Parathyroid adenoma (tissue), 2 donors: ENCODE data around the gene AP4B1.

Experiments used
- H2AFZ ChIP-seq: fragments of 300-600 bp; sonication (generic); one replicate; pipeline ENCODE4 v1.7.0; 2017; ENCODE audit warnings: antibody characterized with exemption, mild to moderate bottlenecking
- H3K27ac ChIP-seq: fragments of 300-600 bp; sonication (generic); one replicate; pipeline ENCODE4 v1.7.0; 2017
- H3K27me3 ChIP-seq: fragments of 300-600 bp; sonication (generic); one replicate; pipeline ENCODE4 v1.7.0; 2017; ENCODE audit warnings: low read length; ENCODE audit not compliant: control insufficient read depth, insufficient read depth
- H3K36me3 ChIP-seq: fragments of 300-600 bp; sonication (generic); one replicate; pipeline ENCODE4 v1.7.0; 2017; ENCODE audit warnings: low read length; ENCODE audit not compliant: control insufficient read depth, insufficient read depth
- H3K4me1 ChIP-seq: fragments of 300-600 bp; sonication (generic); one replicate; pipeline ENCODE4 v1.7.0; 2017; ENCODE audit warnings: control low read depth
- H3K4me2 ChIP-seq: fragments of 300-600 bp; sonication (generic); one replicate; pipeline ENCODE4 v1.7.0; 2017; ENCODE audit warnings: low read length
- H3K4me3 ChIP-seq: fragments of 300-600 bp; sonication (generic); one replicate; pipeline ENCODE4 v1.7.0; 2017; ENCODE audit warnings: low read depth, low read length
- H3K79me2 ChIP-seq: fragments of 300-600 bp; sonication (generic); one replicate; pipeline ENCODE4 v1.7.0; 2017; ENCODE audit warnings: control low read depth
- H3K9ac ChIP-seq: fragments of 300-600 bp; sonication (generic); one replicate; pipeline ENCODE4 v1.7.0; 2017; ENCODE audit warnings: mild to moderate bottlenecking
- H3K9me3 ChIP-seq: fragments of 300-600 bp; sonication (generic); one replicate; pipeline ENCODE4 v1.7.0; 2017; ENCODE audit warnings: low read length; ENCODE audit not compliant: control insufficient read depth
- TF ChIP-seq, protein P1 (sequence below): fragments of 300-600 bp; sonication (generic); IDR thresholded peaks from one replicate; pipeline ENCODE4 v1.7.0; 2017; ENCODE audit warnings: antibody characterized with exemption, mild to moderate bottlenecking
- donor health status: primary hyperparathyroidism.

AP4B1 gene

DNA sequence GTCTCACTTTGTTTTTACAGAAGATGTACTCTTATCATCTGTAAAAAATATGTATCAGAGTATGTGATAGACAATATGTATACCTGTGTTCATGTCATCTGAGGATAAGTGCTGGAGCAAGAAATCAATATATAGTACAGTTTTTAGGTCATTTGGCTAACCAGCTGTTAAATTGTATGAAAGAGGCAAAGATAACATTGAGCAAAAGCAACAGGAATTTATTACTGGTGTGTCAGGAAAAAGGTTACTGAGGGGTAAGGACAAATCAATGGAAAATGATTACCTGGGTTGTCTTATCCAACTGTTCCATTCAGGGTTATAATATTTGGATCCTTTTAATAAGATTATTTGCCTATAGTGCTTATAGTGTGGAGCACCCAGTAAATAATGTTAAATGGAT, 29.4 kb upstream of the AP4B1 start:
- Histone ChIP-seq H3K27ac (no peak overlapping the region), H3K36me3 (no peaks in the 10 kb centered on the region), H3K4me1 (peaks cover 2% of the 10 kb centered on the region), H3K9ac (no peak overlapping the region), H3K4me3 (no peak overlapping the region), H3K27me3 (no peaks in the 10 kb centered on the region), H3K4me2 (no peak overlapping the region), H3K79me2 (peaks cover 18% of the 10 kb centered on the region), H2AFZ (no peak overlapping the region), H3K9me3 (no peaks in the 10 kb centered on the region)
- TF ChIP-seq, protein P1, sequence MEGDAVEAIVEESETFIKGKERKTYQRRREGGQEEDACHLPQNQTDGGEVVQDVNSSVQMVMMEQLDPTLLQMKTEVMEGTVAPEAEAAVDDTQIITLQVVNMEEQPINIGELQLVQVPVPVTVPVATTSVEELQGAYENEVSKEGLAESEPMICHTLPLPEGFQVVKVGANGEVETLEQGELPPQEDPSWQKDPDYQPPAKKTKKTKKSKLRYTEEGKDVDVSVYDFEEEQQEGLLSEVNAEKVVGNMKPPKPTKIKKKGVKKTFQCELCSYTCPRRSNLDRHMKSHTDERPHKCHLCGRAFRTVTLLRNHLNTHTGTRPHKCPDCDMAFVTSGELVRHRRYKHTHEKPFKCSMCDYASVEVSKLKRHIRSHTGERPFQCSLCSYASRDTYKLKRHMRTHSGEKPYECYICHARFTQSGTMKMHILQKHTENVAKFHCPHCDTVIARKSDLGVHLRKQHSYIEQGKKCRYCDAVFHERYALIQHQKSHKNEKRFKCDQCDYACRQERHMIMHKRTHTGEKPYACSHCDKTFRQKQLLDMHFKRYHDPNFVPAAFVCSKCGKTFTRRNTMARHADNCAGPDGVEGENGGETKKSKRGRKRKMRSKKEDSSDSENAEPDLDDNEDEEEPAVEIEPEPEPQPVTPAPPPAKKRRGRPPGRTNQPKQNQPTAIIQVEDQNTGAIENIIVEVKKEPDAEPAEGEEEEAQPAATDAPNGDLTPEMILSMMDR = no peak

DNA sequence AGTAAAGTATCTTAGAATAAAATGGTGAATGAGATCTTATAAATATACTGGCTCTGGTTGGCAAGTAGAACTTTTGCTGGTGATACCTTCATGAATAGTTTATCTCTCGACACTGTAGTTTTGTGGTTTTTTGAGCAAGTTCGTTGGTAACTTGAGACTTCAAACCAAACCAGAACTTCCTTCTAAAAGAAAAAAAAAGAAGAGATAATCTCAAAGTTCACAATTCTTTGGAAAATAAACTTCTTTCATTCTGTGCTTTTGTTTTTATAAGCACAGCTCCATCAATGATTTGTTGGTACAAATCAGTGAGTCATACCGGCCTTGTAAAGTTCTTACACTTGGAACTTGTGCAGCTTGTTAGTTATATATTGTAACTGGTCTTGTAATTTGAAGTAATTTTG, 26.9 kb upstream of the AP4B1 start:
- Histone ChIP-seq H3K4me2 (peak overlapping the region; percentile 97), H3K4me1 (peaks cover 6% of the 10 kb centered on the region), H3K9ac (no peak overlapping the region), H3K4me3 (peak overlapping the region; percentile 86), H2AFZ (no peak overlapping the region), H3K27me3 (no peaks in the 10 kb centered on the region), H3K36me3 (no peaks in the 10 kb centered on the region), H3K9me3 (no peaks in the 10 kb centered on the region), H3K27ac (no peak overlapping the region), H3K79me2 (peaks cover 13% of the 10 kb centered on the region)
- TF ChIP-seq, protein P1 = no peak

DNA sequence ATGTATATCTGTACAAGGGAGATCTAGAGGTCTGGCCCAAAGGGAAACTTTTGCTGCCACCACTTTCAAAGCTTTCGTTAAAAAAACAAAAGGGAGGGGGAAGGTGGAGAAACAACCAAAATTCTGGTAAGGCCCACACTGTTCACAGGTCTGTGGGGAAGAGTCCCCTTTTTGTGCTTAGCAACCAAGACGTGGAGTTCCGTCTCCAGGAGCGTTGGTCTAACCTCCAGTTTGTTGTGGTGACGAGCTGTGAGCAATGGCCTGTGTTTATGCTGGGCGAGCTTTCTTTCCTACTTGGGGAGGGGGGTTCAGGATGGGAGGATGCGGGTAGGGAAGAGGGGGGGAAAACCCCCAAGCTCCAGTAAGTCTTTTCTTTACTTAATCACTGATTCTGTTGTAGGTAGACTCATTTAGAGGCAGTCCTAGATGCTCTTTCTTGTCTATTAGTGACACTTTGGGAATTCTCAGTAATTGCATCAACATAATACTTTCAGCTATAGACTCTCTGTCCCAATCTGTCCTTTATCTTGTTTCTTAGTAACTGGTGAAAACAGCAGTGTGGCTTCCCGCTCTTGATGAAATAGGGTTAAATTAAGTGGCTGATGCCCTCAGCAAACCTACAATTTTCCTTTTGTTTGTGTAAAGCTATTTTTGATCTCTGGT, 26.0 kb upstream of the AP4B1 start:
- Histone ChIP-seq H3K4me2 (peak overlapping the region; percentile 97), H3K9ac (peak overlapping the region; percentile 76), H3K36me3 (no peaks in the 10 kb centered on the region), H3K9me3 (no peaks in the 10 kb centered on the region), H3K4me1 (peaks cover 6% of the 10 kb centered on the region), H3K27ac (peak overlapping the region; percentile 92), H2AFZ (peak overlapping the region; percentile 93), H3K27me3 (no peaks in the 10 kb centered on the region), H3K79me2 (peaks cover 13% of the 10 kb centered on the region), H3K4me3 (peak overlapping the region; percentile 86)
- TF ChIP-seq, protein P1 = no peak

DNA sequence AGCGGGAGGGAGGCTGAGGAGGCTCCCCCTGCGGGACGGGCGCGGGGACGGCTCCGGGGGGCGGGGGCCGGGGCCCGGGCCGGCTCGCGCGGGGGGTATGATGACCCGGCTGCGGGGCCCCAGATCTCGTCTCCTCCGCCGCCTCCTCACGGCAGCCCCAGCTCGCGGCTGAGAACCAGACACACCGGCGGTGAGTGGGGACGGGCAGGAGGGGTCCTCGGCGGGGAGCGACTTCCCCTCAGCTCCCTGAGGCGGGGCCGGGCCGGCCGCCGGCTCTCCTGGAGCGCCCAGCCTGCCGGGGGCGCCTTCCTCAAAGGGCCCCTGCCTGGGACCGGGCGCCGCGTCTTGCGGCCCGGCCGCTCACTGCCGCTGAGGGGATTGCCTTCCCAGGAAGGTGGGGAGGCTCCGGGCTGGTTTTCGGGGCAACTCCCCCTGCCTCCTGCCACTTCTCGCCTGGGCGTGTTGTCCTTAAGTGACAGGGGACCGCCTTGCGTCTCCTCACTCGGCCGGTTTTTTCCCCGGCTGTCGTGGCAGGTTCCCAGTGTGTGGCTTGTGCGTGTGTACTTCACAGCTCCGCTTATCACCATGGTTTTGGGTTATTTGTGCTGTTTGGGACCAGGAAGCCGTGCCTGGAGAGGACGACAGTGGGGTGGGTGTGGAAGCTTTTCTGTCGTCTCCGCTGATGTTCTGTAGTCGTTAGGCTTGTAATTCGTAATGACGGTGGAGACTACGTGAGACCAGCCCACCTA, 25.3 kb upstream of the AP4B1 start:
- H2AFZ ChIP-seq = peak overlapping the region; percentile 93
- no peaks in the 10 kb centered on the region for H3K9me3 ChIP-seq
- H3K27ac ChIP-seq = peak overlapping the region; percentile 92
- peak overlapping the region; percentile 76 for H3K9ac ChIP-seq
- H3K4me1 ChIP-seq = peaks cover 6% of the 10 kb centered on the region
- H3K36me3 ChIP-seq = no peaks in the 10 kb centered on the region
- peaks cover 10% of the 10 kb centered on the region for H3K79me2 ChIP-seq
- peak overlapping the region; percentile 97 for H3K4me2 ChIP-seq
- no peaks in the 10 kb centered on the region for H3K27me3 ChIP-seq
- TF ChIP-seq, protein P1 = no peak
- peak overlapping the region; percentile 86 for H3K4me3 ChIP-seq
